Colonic mucosa (tissue), 4 donors: ENCODE data around the gene RRM2. TPM values are rescaled to one million over a fixed set of nuclear protein-coding genes. Genes with fewer than 3 reads are reported as not detected.

ENCODE experiments used
- DNase-seq: peaks from one replicate; pipeline ENCODE4 v3.0.0-alpha.2; 2020
- H3K27ac ChIP-seq: fragments of 200-600 bp; one replicate; pipeline ENCODE4 v1.8.0; 2021
- H3K27me3 ChIP-seq: fragments of 200-600 bp; one replicate; pipeline ENCODE4 v1.8.0; 2021
- H3K36me3 ChIP-seq: fragments of 200-600 bp; one replicate; pipeline ENCODE4 v1.8.0; 2021
- H3K4me1 ChIP-seq: fragments of 200-600 bp; one replicate; pipeline ENCODE4 v1.8.0; 2021; ENCODE audit warnings: mild to moderate bottlenecking
- H3K4me3 ChIP-seq: fragments of 200-600 bp; one replicate; pipeline ENCODE4 v1.8.0; 2021
- H3K9ac ChIP-seq, 2 donors: one replicate each; pipeline ENCODE4 v1.7.0; 2013; ENCODE audit warnings: control low read depth in 2 of 2, low read depth in 2 of 2, low read length in 2 of 2
- H3K9me3 ChIP-seq: fragments of 200-600 bp; one replicate; pipeline ENCODE4 v1.8.0; 2021
- intact Hi-C: fragments of 100-400 bp; cut with DNase I; formaldehyde crosslinking; loops from one replicate; pipeline ENCODE4 v1.14.1; 2022
- total RNA-seq, 2 donors: library from RNA; stranded (reverse); fragmentation: NEBNext Ultra II Directional in 1 of 2; extraction: Animal tissue kit (Norgen Biotek cat#: 25700) in 1 of 2; gene quantifications; one replicate each; pipeline ENCODE4 v1.2.1, GENCODE V29; 2021
- TF ChIP-seq, protein P1 (sequence below): fragments of 200-600 bp; IDR thresholded peaks from one replicate; pipeline ENCODE4 v1.8.0; 2022; ENCODE audit warnings: antibody characterized with exemption, mild to moderate bottlenecking
- donor health status: healthy.
- donor health status: DM: no; HTN: no; CAD: no.
- donor health status: DM: no; HTN: no; CAD: no.

Gene RRM2
- 100 to 1,000 TPM in 1 of 2 donors, 10 to 100 TPM in 1; 54.3 to 216 TPM for total RNA-seq

DNA sequence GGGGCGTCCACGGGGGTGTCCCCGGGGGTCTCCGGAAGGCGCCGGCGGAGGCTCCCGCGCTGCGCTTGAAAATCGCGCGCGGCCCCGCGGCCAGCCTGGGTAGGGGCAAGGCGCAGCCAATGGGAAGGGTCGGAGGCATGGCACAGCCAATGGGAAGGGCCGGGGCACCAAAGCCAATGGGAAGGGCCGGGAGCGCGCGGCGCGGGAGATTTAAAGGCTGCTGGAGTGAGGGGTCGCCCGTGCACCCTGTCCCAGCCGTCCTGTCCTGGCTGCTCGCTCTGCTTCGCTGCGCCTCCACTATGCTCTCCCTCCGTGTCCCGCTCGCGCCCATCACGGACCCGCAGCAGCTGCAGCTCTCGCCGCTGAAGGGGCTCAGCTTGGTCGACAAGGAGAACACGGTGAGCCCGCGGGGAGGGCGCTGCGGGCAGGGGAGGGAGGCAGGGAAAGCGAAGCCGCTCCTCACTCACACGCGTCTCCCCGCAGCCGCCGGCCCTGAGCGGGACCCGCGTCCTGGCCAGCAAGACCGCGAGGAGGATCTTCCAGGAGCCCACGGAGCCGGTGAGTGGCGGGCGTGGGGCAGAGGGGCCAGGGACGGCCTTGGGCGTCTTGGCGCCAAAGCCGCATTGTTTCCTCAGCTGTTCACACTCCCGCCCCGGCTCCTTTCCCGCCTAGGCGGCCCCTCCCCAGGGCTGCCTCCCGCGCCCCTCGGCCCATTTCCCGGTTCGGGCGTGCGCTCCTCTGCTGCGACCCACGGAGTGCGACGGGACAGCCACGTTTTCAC is at the start of gene RRM2:
RRM2 (plus strand) TSS at position 240 of the 781 bp plus-strand sequence; CDS start at position 300, 60 bp downstream.
- Histone ChIP-seq H3K4me1 (peaks cover 34% of the 10 kb centered on the region), H3K27me3 (no peaks in the 10 kb centered on the region), H3K4me3 (peak within 1 kb of the TSS; percentile 84), H3K9ac (peak within 1 kb of the TSS; percentile 67 to 81), H3K36me3 (no peaks in the 10 kb centered on the region), H3K27ac (peak within 1 kb of the TSS; percentile 83), H3K9me3 (no peaks in the 10 kb centered on the region)
- TF ChIP-seq, protein P1, sequence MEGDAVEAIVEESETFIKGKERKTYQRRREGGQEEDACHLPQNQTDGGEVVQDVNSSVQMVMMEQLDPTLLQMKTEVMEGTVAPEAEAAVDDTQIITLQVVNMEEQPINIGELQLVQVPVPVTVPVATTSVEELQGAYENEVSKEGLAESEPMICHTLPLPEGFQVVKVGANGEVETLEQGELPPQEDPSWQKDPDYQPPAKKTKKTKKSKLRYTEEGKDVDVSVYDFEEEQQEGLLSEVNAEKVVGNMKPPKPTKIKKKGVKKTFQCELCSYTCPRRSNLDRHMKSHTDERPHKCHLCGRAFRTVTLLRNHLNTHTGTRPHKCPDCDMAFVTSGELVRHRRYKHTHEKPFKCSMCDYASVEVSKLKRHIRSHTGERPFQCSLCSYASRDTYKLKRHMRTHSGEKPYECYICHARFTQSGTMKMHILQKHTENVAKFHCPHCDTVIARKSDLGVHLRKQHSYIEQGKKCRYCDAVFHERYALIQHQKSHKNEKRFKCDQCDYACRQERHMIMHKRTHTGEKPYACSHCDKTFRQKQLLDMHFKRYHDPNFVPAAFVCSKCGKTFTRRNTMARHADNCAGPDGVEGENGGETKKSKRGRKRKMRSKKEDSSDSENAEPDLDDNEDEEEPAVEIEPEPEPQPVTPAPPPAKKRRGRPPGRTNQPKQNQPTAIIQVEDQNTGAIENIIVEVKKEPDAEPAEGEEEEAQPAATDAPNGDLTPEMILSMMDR = no peak
- DNase-seq = peak; percentile 96
- intact Hi-C loops = loop anchor here (10.0 kb wide), 1 partner anchor 542 kb away; no protein-coding TSS in a partner anchor

DNA sequence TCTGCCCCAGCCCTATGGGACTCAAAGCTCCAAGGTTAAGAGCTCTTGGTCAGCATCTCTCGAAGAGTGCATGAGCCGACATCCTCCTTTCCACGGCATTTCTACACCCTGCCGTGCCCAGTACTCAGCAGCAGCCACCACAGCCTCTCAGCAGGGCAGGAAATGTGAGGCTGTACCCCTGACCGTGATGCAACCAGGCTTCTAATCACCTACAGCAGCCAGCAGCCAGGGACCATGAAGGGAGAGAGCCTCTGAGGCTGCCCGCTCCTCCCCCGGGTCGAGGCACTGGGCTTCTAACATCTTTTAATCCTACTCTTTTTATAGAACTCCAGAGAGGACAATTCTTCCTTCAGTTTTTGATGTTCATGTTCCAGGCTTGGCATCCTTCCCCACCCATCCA is 48.8 kb upstream of the RRM2 start:
- H3K27me3 ChIP-seq = peaks cover 9% of the 10 kb centered on the region
- H3K4me3 ChIP-seq = no peak overlapping the region
- TF ChIP-seq, protein P1 = no peak
- no peaks in the 10 kb centered on the region for H3K36me3 ChIP-seq
- no peak overlapping the region for H3K9ac ChIP-seq
- no peak for DNase-seq
- H3K27ac ChIP-seq = no peak overlapping the region
- H3K9me3 ChIP-seq = no peaks in the 10 kb centered on the region
- no peaks in the 10 kb centered on the region for H3K4me1 ChIP-seq
- intact Hi-C loops = loop anchor here (5.0 kb wide), 1 partner anchor 364 kb away; no protein-coding TSS in a partner anchor

DNA sequence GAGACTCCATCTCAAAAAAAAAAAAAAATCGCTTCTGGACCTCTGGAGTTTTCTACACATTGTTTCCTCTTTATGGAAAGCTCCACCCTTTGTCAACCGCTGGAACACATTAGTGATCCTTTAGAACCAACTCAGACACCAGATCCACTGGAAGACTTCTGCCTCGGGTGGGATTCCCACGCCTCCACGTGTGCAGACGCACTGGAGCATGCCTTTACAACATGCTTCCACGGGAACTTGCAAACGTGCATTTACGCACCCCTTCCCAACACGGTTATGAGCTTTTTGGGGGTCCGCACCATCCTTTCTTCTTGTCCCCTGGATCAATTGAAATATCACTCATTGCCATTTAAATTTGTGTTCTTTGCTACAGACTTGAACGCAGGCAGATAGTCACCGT is 47.4 kb upstream of the RRM2 start:
- no peaks in the 10 kb centered on the region for H3K36me3 ChIP-seq
- intact Hi-C loops = no loop called here
- H3K9ac ChIP-seq = no peak overlapping the region
- H3K4me3 ChIP-seq = no peak overlapping the region
- no peaks in the 10 kb centered on the region for H3K9me3 ChIP-seq
- no peak for DNase-seq
- H3K4me1 ChIP-seq = no peaks in the 10 kb centered on the region
- no peak overlapping the region for H3K27ac ChIP-seq
- TF ChIP-seq, protein P1 = no peak
- H3K27me3 ChIP-seq = peaks cover 18% of the 10 kb centered on the region

DNA sequence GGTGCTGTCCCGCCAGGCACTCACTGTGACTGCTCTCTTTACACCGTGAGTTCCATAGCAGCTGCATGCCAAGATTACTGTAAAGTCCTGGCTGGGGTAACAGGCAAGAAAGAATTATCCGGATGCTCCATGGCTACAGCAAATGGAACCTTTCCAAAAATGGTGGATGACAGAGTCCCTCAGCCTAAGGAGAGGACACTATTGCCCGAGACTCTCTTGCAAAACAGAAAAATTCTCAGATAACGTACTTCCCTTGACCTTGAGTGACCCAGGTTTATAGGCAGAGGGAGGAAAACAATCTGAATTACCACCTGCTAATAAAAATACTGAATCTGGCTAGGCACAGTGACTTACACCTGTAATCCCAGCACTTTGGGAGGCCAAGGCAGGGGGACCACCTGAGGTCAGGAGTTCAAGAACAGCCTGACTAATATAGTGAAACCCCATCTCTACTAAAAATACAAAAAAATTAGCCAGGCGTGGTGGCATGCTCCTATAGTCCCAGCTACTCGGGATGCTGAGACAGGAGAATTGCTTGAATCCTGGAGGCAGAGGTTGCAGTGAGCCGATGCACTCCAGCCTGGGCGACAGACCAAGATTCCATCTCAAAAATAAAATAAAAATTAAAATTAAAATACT is 46.8 kb upstream of the RRM2 start:
- no peak for DNase-seq
- Histone ChIP-seq H3K27me3 (peaks cover 24% of the 10 kb centered on the region), H3K36me3 (no peaks in the 10 kb centered on the region), H3K4me1 (peaks cover 4% of the 10 kb centered on the region), H3K9ac (no peak overlapping the region), H3K27ac (no peak overlapping the region), H3K4me3 (no peak overlapping the region), H3K9me3 (no peaks in the 10 kb centered on the region)
- TF ChIP-seq, protein P1 = no peak
- intact Hi-C loops = no loop called here

DNA sequence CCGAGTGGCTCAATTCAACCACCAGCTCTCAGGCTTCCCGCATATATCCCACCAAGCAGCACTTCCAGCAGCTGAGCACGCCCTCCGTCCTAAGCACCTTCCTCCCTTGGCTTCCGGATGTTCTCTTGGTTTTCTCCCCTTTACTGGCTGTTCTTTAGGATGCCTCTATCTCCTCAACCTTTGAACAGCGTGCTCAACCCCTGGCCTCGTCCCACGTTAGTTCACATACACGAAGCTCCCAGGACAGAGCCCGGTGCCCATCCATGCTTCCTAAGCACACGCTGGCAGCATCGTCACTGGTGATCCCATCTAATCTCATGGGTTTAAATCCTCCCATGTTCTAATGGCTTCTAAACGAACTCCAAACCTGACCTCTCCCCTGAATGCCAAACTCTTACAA is 46.0 kb upstream of the RRM2 start:
- intact Hi-C loops = no loop called here
- no peak overlapping the region for H3K4me3 ChIP-seq
- H3K36me3 ChIP-seq = no peaks in the 10 kb centered on the region
- TF ChIP-seq, protein P1 = no peak
- H3K9me3 ChIP-seq = no peaks in the 10 kb centered on the region
- no peak for DNase-seq
- H3K27me3 ChIP-seq = peaks cover 30% of the 10 kb centered on the region
- H3K9ac ChIP-seq = no peak overlapping the region
- H3K4me1 ChIP-seq = peaks cover 5% of the 10 kb centered on the region
- no peak overlapping the region for H3K27ac ChIP-seq
